WI38 (cell line): ENCODE measurements around the gene HSPBP1.

ENCODE experiments used
- H3K4me3 ChIP-seq: 2 replicates; pipeline ENCODE4 v1.5.1; 2011; ENCODE audit warnings: low read depth, mild to moderate bottlenecking, control low read depth, low read length
- CTCF ChIP-seq: IDR thresholded peaks from 2 replicates; pipeline ENCODE4 v1.5.1; 2012; ENCODE audit warnings: low read depth, mild to moderate bottlenecking, control low read depth, low read length

Gene HSPBP1

DNA sequence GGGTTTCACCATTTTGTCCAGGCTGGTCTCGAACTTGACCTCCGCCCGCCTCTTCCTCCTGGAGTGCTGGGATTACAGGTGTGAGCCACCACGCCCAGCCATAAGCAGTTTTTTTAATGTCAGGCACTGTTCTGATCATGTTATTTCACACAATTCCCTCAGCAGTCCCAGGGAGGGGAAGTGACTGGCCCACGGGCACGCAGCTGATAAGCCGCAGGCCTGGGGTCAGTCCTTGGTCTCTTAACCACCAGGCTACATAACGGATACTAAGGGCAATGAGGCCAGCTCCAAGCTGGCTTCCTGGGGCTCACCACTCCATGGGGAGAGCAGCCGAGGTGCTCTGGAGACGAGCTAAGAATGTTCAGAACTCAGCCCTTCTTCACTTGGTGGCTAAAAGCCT, 17.4 kb upstream of the HSPBP1 start:
- TF ChIP-seq CTCF, result no peak
- H3K4me3 ChIP-seq, result no peak overlapping the region

GRCh38 chr19:55289117-55289796, 9.3 kb upstream of the HSPBP1 start:
- no peak for TF ChIP-seq CTCF
- no peak overlapping the region for H3K4me3 ChIP-seq

DNA sequence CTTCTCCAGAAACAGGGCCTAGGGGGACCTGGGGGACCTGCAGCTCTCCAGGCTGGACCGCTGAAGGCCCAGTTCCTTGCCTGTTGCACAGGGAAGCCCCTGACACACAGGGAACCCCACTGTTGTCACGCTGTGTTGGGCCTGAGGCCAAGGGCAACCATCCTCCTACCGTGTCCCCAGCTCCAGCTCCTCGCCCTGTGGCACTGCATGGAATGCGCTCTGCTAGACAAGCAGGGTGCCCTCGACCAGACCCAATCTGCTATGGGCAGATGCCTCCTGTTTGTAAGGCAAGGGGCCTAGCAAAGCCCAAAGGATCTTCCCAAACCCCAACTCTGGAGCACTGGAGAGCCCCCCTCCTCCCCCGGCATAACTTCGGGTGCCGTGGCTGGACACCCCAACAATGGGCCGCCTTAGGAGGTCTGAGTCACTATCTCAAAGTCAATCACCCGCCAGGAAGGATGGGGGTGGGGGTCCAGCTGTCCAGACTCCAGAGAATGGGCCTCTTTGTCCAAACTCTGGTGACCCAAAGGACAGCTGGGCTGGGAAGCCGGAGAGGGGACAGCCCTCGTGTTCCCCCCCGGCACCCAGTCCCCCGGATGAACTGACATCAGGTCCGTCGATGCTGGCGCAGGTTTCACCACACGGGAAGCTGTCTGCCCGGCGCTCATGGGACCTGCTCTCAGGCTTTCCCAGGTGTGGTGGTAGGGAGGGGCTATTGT, 7.6 kb upstream of the HSPBP1 start:
- TF ChIP-seq CTCF, result no peak
- H3K4me3 ChIP-seq, result no peak overlapping the region

DNA sequence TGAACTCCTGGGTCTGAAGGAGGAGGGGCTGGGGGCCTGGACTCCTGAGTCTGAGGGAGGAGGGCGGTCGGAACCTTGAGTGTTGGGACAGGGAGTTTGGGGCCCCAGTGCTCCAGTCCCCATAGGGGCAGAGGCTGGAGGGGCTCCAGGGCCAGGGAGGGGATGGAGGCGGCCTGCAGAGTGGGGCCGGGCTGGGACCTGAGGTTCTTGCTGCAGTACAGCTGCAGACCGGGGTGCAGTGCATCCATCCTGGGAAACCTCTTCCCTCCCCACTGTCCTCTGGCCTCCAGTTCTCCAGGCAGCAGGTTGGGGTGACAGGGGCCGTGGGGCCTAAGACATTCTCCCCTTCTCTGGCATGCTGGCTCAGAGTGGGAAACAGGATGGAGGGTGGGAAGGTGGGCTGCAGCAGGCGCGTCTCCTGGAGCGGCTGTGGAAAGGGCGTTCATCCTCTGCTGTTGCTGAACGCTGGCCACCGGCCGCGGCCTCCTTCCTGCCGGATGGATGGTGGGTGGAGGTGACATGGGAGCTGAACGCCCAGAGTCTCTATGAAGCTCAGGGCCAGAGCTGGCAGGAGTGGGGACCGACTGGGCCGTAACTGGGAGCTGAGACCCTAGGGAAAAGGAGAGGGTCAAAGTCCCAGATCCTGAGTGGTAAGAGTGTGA, 5.5 kb upstream of the HSPBP1 start:
- no peak for TF ChIP-seq CTCF
- H3K4me3 ChIP-seq, result peak overlapping the region; percentile 57

GRCh38 chr19:55284405-55285058, 4.6 kb upstream of the HSPBP1 start:
- peak overlapping the region; percentile 57 for H3K4me3 ChIP-seq
- TF ChIP-seq CTCF, result no peak

GRCh38 chr19:55283548-55284377, 3.9 kb upstream of the HSPBP1 start, which contains the start of gene BRSK1:
TSS of gene BRSK1 (plus strand) at chr19:55283997. CDS start at chr19:55284443, 446 bp downstream.
- H3K4me3 ChIP-seq, result peak within 1 kb of the TSS; percentile 57

More at GRCh38 chr19:55283548-55284377, 3.9 kb upstream of the HSPBP1 start, which contains the start of gene BRSK1:
- TF ChIP-seq CTCF, result no peak
